T-helper 2 cell treated with Interferon-gamma antibody and Interleukin-4, amounts not matched to agents 100 ng/mL and 5 ng/mL, for 36 hours (primary cell): Measurements from ENCODE around the gene HK2. TPM values are rescaled to one million over a fixed set of nuclear protein-coding genes. Genes with fewer than 3 reads are reported as not detected.
"Not testable (repeated sequence)": the region's sequence is repeated elsewhere in the genome, so short reads cannot be mapped to it uniquely, and the experiment has no call there.

Source experiments
- intact Hi-C: fragments of 100-400 bp; cut with micrococcal nuclease; formaldehyde crosslinking; loops from one replicate; pipeline ENCODE4 v1.15.1; 2023
- total RNA-seq: library from RNA; stranded (reverse); gene quantifications from 2 replicates; pipeline ENCODE4 v1.2.3, GENCODE V29; 2022

Gene HK2
- total RNA-seq = 34.2 and 37.0 TPM in 2 replicates

DNA sequence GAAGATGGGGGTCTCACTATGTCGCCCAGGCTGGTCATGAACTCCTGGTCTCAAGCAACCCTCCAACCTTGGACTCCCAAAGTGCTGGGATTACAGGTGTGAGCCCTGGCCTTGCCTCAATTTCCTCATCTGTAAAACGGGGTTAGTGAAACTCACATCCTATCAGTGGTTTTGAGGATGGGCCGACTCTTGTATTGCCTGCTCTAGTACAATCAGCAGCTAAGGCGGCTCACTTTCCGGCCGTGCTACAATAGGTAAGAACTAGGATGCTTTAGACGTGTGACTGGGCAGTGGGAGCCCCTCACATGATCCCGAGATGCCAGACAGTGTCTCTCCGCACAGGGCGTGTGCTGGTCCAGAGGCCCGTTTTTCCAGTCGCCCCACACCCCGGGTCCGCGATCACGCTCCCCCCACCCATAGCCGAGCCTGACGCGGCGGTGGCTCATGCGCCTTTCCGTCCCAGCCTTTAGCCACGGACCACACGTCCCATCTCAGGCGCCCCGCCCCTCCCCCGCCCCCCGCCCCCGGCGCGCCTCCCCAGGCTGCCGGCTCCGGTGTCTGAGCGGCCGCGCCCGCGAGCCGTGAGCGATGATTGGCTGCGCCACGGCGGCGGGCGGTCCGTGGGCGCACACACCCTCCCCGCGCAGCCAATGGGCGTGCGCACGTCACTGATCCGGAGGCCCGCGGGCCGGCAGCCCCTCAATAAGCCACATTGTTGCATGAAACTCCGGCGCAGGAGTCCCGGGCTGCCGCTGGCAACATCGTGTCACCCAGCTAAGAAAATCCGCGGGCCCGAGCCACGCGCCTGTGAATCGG is at the start of gene HK2:
Gene HK2 (plus strand): TSS at position 710 of the 816 bp plus-strand sequence. CDS start 454 bp downstream, outside the sequence.
- intact Hi-C loops = loop anchor here (2.0 to 10.0 kb wide), 5 partner anchors 125 to 1449 kb away; partner anchors contain the start of genes ALMS1, DOK1, LOXL3 and PCGF1

DNA sequence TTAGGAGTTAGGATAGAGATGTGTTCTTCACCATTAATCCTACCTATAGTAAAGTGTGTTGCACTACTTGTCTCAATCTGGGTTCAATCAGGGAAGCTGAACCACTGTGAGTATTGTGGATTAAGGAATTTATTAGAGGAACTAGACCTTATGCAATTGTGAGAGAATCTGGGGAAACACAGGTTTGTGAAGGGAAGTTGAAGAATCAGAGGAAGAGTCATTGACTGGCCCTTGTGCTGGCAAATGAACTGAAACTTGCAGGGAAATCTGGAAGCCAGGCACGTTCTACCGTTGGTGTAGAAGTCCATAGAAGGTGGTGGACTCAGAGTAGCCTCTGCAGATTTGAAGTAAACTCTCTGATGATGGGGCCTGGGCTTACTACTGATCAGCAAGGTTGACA is 44.7 kb upstream of the HK2 start:
- intact Hi-C loops = no loop called here

DNA sequence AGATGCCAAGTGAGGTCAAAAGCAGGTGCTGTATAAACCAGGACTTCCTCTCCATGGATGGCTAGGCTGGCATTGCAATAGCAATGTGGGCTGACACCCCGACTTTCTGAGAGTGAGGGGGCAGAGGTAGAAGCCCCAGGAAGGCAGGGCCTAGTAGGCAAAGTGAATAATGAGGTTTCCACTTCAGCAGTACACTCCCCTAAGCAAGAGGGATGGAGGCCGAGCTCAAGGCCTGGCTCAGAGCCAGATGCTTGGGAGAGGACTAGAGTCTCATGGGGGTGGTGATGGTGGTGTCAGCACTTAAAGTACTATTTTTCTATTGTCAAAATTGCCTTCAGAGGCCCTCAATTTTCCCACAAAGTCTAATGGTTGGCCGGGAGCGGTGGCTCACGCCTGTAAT is 41.6 kb upstream of the HK2 start:
- intact Hi-C loops = no loop called here

DNA sequence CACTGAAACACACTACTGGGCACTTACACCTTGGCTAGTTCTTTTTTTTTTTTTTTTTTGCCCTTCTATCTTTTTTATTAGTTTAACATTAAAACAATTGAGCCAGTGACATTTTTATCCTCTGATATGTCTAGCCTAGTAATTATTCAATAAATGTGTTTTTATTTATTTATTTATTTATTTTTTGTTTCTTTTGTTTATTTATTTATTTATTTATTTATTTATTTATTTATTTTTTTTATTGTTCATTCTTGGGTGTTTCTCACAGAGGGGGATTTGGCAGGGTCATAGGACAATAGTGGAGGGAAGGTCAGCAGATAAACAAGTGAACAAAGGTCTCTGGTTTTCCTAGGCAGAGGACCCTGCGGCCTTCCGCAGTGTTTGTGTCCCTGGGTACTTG is 39.0 kb upstream of the HK2 start:
- intact Hi-C loops = not testable (repeated sequence)

DNA sequence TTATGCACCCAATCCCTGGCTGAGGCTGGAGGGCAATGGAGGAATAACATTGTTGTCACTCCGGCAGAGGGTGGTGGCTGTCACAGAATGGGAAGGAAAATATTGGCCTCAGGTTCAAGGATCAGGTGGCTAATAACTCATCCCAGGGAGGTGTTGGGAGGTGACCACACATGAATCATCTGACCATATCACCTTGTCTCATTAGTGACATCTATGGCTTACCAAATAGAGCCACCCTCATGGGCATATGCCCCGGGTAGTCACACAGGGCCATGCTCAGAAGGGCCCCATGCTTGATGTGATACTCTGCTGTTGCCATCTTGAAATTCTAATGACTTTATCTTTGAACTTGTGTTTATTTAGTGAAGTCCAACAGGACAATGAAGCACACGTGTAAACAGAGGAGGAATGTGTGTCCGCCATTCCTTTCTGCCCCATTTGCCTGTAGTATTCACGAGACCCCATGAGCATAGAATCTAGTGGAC is 27.5 kb upstream of the HK2 start:
- intact Hi-C loops = no loop called here

DNA sequence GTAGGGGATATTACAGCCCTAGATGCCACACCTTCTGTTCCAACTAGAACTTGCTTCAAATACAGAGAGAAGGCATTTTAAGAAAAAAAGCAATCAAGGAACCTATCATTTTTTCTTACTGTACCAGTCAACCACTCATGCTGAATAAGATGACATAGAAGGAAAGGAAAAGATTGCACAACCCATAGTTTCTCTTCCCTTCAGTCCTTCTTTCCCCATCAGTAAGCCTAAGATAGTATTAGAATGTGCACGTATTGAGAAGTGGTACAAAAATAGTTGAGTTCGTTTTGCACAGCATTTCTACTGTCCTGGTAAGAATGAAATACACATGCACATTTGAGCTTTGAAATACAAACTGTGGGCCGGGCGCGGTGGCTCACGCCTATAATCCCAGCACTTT is 27.0 kb upstream of the HK2 start:
- intact Hi-C loops = no loop called here

DNA sequence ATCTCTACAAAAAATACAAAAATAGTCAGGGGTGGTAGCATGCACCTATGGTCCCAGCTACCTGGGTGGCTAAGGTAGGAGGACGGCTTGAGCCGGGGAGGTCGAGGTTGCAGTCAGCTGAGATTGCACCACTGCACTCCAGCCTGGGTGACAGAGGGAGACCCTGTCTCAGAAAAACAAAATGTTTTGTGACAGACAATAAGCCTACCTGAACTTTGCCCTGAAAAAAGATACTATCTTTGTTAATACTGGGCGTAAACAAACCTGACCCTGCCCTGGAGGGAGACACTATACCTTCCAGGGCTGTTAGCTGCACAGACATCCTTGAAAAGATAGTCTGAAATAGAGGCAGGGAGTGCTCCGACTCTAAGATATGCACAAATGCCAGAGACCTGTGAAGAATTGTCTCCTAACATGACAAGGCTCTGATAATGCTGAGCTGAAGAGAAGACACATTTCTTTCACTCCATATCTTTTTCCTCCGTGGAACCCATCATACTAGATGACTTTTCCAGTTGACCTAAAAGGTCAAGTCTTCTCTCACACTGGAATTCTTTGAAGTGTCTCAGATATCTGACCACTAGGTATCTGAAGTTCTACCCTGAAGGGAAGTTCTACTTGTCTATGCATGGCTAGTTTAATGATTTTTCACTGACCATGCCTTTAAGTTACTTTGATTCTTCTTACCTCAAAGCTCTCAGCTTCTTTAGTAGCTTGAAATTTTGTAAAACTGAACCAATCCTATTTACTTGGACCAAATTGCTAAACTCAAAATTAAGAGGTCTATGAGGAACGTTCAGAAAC is 20.9 kb upstream of the HK2 start:
- intact Hi-C loops = no loop called here

DNA sequence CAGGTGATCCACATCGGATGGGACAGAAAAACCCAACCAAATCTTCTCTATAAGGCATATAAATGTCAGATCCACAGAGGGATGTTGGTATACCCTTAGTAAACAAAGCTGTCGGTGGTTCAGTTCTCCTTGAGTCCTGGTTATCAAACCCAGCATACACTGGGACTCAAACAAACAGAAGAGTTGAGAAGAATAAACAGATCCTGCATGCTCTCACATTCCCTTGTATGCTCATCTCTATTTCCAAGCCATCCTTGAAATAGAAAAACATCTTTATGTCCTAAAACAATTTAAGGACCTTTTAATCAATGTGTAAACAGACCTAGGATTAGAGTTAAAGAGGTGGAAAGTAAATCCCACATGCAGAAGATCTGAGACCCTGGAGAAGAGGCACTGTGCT is 19.8 kb upstream of the HK2 start:
- intact Hi-C loops = no loop called here

DNA sequence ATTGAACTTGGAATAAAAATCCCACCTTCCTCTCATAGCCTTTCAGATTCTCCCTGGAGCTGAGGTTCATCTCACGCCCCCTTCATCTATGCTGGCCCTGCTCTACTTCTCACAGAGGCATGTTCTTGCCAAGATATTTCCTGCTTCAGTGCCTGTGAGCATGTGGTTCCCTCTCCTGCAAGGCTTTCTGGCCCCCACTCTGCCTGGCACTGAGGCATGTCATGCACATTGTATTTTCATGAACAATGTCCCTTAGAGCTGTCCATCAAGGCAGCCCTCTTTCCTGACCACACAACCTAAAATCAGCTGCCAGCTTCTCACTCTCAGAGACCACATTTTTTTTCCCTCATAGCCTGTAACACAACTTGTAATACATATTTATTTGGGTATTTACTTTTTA is 18.0 kb upstream of the HK2 start:
- intact Hi-C loops = no loop called here

DNA sequence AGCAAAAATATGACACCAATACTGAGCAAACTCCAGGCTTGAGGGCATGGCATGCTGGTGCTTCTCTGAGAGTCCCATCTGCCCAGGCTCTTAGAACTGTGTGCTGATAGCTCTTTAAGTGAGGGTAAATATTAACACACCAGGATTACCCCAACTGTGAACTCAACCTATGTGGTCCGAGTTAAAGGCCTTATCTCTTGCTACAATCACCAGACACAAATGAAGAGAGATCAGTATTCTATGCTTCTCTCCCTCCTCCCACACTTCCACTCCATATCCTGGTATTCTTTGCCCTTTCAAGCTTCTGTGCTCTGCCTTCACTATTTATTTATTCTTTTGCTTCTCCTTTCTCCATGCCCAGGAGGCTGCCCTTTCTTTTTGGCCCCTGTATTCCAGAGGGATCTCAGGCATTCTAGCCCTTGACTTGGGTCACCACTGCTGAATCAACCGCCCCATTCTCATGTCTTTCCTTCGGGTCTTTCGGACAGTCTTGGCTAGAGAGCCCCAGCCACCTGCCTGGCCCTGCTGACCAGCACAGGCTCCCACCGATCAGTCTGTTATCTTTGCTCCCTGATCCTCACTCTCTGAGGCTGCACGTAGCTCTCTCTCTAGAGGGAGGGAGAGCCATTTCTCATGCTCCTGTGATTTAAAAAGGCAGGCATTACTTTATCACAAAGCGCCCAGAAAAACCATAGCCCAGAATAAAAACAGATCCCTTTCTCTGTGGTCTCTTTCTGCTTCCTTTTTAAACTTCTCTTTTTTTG is 17.2 kb upstream of the HK2 start:
- intact Hi-C loops = no loop called here

DNA sequence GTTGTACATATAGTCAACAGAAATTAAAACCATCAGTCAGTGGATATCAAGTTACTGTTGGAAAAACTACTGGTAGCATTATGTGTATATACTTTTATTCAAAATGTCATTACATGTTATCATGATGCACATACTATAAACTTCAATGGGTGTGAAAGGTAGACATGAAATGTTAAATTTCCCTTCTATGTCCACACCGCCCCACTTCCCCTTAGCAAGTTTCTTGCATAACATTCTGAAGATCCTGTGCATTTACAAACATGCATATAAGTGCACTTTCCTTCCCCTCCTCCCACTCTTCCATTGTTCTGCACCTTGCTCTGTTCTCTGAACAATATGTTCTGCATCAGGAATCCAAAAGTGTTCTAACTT is 16.6 kb upstream of the HK2 start:
- intact Hi-C loops = no loop called here

DNA sequence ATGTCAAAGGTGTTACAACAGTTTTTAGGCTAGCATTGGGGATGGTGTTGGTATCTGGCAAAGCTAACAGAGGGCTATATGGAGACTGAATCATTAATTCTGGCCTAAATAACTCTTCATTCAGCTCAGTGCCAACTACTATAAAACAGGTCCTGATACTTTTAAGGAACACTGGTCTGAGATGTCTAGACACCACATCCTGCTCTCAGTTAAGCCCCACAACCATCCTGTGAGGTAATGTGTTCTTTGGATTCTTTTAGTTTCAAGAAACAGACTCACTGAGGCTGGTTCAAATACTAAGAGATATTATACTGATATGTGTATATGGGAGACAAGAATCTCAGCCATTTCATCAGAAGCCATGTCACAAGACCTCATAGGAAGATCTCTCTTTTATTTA is 14.2 kb upstream of the HK2 start:
- intact Hi-C loops = no loop called here

DNA sequence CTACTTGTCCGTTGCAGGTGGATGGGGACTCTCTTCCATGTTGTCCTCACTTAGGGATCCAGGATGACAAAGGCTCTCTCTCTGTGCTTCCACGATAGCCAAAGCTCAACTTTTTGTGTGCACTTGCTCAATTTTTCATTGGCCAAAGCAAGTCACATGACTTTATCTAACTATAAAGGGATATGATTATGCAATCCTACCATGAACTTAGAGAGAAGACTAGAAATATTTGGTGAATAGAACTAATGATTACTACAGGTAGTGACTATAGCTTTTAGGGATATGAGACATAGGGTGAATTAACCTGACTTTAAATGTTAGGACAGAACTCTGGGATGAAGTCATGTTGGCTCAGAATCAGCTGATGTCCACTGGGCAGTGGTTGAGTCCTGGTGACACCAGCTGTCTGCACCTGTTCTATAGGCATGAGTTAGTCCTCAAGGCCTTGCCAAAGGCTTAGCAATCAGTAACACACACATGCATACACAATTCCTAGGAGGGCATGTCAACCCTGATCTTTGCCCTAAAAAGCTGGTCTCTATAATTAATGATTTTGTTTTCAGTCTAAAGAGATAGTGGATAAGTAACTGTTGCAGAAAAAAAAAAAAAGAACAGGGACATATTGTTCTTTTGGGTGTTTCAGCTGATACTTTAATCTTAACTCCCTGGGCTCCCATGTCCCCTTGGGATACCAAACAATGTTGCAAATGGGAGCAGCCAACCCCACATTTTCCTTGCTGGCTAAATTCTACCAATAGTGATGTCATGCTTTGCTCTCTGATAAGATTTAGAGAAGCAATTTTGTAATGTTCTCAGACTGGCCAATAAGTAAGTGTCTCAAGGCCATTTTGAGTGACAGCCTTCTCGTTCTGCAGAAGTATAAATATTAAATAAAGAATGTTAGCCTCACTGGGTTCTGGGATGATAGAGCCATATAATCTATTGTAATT is 12.5 kb upstream of the HK2 start:
- intact Hi-C loops = no loop called here

DNA sequence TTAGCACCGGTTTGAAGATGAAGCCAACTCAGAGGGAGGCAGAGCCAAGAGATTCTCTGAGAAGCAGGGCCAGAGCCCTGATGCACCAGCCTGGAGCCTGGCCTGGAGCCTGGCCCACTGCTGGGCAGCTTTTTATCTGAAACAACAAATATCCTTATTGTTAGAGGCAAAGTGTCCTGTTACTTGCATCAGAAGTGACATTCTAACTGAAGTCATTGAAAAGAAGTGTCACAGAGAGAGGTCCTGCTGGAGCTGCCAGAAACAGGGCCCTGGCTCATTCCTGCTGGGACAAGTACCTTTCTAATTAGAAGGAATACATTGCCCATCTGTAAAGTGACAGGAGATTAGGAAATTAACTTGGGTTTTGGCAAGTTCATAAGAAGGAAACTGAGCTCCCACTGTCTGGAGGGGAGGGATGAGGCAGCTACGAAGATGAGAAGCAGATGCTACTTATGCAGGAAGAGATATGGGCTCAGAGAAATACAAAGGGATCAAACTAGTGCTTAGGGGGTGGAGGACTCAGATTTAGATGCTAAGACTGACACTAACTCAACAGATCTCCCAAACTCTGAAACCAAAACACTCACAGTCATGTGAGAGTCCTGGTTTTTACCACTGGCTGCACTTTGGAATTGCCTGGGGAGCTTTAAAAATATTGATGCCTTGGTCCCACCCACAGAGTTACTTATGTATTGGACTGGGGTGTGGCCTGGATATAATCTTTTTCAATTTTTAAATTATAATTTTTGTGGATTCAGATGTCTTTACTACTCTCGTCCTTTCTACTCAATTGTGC is 11.0 kb upstream of the HK2 start:
- intact Hi-C loops = no loop called here

DNA sequence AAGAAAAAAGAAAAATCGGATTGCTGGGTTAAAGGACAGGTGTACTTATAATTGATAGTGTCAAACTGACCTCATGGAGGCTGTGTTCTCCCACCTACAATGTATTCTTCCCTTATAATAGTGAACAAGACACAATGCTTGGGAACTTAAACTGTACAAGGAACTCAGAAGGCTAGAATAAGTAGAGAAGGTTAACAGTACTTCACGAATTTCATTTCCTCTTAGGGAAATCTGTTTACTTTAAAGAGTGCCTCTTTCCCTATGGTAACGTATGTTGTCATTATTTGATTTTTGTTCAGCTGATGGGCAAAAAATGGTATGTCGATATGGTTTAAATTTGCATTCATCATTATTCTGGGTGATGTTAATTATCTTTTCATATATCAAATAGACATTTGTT is 9.2 kb upstream of the HK2 start:
- intact Hi-C loops = no loop called here

DNA sequence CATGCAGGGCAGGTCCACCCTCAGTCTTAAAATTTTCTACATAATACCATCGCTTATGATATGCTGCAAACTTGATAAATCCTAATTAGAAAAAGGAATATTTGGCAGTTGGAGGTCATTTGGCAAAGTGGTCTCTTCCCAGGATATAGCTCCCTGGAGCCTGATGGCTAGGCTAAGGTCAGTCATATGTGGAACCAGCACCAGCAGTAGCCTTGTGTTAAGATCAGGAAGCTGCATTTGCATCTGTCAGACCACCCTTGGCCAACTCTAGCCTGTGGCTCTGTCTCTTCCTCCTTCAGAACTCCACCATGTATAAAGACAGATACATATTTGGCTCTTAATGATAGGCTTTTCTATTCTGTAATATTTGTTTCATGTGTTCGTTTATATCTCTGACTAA is 5.4 kb upstream of the HK2 start:
- intact Hi-C loops = no loop called here

DNA sequence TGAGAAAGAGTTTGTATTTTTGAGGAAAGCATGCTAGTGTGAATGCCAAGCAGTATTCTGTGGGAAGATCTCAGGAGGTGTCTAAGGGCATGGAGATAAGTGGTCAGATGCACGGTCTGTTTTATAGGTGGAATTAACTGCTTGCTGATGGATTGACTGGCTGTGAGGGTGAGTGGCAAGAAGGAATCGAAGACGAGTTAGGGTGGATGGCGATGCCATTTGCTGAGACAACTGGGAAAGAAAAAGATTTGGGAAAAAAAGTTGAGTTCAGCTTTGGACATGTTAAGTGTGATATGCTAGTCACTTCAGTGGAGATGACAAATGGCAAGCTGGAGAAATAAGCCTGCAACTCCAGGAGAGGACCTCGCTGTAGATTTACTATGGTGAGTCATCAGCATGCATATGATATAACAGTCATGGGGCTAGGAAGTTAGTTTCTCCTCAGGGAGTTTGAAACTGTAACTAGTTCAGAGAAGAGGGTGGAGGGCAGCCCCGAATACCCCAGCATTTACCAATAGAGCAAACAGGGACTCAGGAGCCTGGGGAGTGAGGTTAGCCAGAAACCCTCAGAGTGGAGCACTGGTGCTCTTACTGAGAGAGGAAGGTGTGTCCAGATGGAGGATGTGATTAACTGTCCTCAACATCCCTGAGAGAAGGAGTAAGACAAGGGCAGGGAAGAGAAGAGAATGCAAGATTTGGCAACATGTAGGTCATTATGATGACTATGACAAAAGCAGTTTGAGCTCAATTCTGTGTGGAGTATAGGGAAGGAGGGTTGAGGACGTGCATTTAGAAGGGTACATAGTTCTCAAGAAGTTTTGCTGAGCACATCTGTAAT is 2.0 kb upstream of the HK2 start:
- intact Hi-C loops = loop anchor here (10.0 kb wide), 3 partner anchors 277 to 1447 kb away; partner anchors contain the start of genes ALMS1, DOK1, LOXL3 and PCGF1

DNA sequence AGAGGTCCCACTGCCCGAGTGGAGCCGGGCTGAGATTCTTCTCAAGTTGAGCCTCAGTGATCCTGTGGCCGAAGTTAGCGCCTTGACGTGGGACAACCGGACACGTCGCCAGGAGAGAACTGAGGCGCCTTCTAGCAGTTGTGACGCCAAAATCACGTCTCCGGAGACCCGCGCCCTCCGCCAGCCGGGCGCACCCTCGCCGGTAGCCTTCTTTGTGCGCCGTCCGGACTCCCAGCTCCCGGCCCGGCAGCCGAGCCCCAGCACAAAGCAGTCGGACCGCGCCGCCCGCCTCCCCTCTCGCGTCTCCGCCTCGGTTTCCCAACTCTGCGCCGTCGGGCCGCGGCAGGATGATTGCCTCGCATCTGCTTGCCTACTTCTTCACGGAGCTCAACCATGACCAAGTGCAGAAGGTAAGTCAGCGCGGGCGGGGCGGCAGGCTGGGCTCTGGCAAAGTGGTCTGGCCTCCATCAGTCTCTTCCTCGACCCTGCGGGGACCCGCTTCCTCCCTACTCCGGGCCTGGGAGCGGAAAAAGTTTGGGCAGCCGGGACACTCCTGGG is 386 bp downstream of the HK2 start:
- intact Hi-C loops = loop anchor here (2.0 to 10.0 kb wide), 5 partner anchors 124 to 1450 kb away; partner anchors contain the start of genes ALMS1, DOK1, LOXL3 and PCGF1
